GM12874 (cell line): Measurements from ENCODE around the gene INCA1.

Source experiments
- CTCF ChIP-seq: IDR thresholded peaks from 2 replicates; pipeline ENCODE4 v1.5.1; 2011; ENCODE audit warnings: low read depth, mild to moderate bottlenecking, control low read depth, low read length, moderate library complexity; ENCODE audit not compliant: insufficient read depth

Gene INCA1

GRCh38 chr17:4948931-4949320, 48.4 kb downstream of the INCA1 start:
- TF ChIP-seq CTCF = no peak

- no peak for TF ChIP-seq CTCF
Measured at GRCh38 chr17:4948166-4948930, 49.0 kb downstream of the INCA1 start, which contains the start of gene PFN1. TSS of gene PFN1 (minus strand) at chr17:4948530. CDS start at chr17:4948394, 136 bp downstream.

- no peak for TF ChIP-seq CTCF
Measured at GRCh38 chr17:4947411-4948165, 49.7 kb downstream of the INCA1 start.

- TF ChIP-seq CTCF = no peak
Measured at GRCh38 chr17:4947010-4947410, 50.3 kb downstream of the INCA1 start.

- no peak for TF ChIP-seq CTCF
Measured at GRCh38 chr17:4946312-4946976, 50.9 kb downstream of the INCA1 start.

GRCh38 chr17:4945944-4946280, 51.4 kb downstream of the INCA1 start:
- no peak for TF ChIP-seq CTCF
